22Rv1 (cell line): ENCODE measurements around the gene SIRPG.

Experiments used
- CTCF ChIP-seq: fragments of 450-650 bp; IDR thresholded peaks from 2 replicates; pipeline ENCODE4 v1.5.1; 2017; ENCODE audit warnings: mild to moderate bottlenecking
- ZFX ChIP-seq: fragments of 450-650 bp; IDR thresholded peaks from 2 replicates; pipeline ENCODE4 v1.6.1; 2017; ENCODE audit warnings: antibody characterized with exemption, borderline replicate concordance

- TF ChIP-seq CTCF (no peak), ZFX (no peak)
Observed at GRCh38 chr20:1673424-1673823, 15.8 kb upstream of the SIRPG start.
